ENCODE measurements around the gene HOXB5.

Gene HOXB5

GRCh38 chr17:48593126-48593829, at the start of gene HOXB5:
TSS of gene HOXB5 (minus strand) at chr17:48593779. CDS start at chr17:48593682, 97 bp downstream.
- peak in 1 of 2 experiments; percentile 55 for DNase-seq

- DNase-seq = no peak
Observed at GRCh38 chr17:48642843-48643696, 49.5 kb upstream of the HOXB5 start.

- DNase-seq = no peak
Observed at GRCh38 chr17:48642059-48642842, 48.7 kb upstream of the HOXB5 start.

DNA sequence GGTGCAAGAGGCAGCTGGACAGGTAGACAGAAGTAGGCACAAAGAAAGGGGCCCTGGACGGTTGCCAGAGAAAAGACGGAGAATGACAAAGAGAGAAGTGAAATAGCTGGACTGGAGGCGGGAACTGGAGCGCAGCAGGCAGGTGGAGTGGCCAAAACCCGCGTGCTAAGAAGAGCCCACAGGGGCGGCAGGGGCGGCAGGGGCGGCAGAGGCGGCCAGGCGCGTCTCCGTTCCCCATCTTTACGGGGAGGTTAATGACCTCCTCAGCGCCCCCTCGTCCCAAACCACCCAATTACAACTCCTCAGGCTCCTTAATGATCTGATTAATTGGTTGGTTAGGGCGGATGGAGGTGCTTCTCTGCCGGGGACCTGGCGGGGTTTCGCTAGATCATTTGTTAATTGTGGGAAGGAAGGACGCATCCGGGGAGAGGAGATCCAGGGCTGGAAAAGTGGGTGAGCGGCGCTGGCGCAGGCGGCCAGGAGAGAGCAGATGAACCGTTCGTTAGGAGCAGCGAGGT, 48.0 kb upstream of the HOXB5 start:
- DNase-seq = no peak

- no peak for DNase-seq
Observed at GRCh38 chr17:48640858-48641180, 47.2 kb upstream of the HOXB5 start.

- no peak for DNase-seq
Observed at GRCh38 chr17:48639982-48640857, 46.6 kb upstream of the HOXB5 start.

- DNase-seq = no peak
Observed at GRCh38 chr17:48639136-48639535, 45.6 kb upstream of the HOXB5 start.

DNA sequence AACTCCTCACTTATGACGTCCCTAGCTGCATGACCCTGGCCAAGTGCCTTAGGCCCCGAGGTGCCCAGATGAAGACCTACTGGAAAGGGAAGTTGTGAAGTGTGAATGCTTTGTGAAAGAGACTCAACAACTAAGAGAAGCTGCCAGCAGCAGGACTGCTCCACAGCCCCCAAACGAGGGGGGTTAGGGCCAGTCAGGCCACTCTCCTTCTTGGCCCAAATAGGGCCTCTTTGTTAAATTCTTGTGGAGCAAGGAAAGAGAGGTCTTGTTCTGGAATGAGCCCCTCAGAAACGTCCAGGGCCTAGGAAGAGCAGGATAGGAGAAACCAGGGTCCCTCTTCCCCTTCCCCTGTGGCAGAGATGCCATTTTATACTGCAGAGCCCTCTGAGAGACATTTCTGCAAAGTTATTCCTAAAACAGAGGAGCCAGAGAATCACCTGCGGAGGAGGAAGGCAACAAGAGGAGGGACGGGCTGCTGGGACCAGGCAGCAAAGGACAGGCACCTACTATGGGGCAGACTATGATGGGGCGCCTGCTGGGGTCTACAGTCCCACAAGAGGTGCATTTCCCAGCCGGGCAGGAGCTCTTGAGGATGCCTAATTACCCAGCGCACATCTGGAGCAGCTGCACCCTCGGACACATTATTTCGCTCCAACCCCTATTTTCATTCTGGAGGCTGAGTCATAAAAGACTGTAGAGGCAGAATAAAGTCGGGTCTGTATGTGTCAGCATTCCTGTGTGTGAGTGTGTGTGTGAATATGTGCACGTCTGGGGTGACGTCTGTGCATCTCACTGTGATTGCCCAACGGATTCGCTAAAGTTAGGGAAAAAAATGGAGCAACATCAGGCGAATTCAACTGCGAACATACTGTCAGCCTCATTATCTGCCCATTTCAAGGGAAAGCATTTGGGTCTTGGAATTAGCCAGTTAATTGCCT, 44.0 kb upstream of the HOXB5 start:
- no peak for DNase-seq

DNA sequence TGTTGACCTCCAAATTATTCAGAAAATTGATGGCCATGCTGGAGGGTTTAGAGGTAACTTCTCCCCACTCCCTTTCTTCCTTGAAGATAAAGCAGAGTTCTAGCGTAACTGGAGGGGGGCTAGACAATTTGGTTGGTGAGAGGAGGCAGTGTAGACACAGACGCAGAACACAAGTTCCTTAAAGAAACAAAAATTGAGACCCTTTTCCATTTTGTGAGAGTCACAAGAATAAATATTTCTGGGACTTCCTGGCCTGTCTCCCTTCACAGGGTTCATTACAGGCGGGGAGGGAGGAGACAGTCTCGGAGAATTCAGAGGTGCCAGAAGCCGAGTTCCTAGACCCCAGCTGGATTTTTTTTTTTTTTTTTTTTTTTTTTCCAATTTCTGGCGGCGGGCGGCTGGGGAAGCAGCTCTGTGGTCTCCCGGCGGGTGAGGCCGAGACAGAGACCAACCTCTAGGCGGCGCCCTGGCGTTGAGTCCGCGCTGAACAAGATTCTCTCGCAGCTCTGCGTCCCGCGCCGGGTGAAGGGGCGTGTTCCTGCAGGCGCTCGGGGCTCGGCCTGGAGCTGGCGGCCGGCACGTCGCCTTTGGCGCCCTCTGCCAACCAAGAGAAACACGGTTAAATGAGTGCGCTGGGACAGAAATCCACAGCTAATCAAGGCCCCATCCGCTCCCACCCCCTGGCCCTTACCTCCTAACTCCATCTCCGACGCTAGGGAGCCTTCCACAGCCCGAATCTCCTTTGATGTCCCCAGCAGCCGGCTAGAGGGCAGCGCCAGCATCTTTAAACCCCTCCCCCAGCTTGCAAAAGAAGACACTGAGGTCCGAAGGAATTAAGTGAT, 42.8 kb upstream of the HOXB5 start:
- peak; percentile 75 to 76 for DNase-seq

GRCh38 chr17:48634493-48635208, 41.1 kb upstream of the HOXB5 start:
- no peak for DNase-seq

DNA sequence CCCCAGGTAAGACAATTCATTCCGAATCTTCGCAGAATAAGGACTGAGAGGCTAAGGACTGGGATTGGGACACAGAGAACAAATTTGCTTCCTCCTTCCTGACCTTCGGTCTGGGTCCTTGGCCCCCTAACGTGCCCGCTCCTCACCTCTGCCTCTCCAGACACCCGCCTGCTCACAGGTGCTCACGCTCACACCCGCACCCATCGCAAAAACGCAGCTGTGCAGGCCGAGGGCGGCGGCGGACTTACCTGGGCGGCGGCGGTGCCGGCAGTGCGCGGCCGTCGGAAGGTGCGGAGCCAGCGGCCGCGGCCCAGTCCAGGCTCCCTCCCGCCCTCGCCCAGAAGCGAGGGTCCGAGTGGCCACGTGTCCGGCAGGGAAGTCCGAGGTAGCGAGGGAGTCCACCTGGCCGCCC, 39.7 kb upstream of the HOXB5 start:
- DNase-seq = no peak

DNA sequence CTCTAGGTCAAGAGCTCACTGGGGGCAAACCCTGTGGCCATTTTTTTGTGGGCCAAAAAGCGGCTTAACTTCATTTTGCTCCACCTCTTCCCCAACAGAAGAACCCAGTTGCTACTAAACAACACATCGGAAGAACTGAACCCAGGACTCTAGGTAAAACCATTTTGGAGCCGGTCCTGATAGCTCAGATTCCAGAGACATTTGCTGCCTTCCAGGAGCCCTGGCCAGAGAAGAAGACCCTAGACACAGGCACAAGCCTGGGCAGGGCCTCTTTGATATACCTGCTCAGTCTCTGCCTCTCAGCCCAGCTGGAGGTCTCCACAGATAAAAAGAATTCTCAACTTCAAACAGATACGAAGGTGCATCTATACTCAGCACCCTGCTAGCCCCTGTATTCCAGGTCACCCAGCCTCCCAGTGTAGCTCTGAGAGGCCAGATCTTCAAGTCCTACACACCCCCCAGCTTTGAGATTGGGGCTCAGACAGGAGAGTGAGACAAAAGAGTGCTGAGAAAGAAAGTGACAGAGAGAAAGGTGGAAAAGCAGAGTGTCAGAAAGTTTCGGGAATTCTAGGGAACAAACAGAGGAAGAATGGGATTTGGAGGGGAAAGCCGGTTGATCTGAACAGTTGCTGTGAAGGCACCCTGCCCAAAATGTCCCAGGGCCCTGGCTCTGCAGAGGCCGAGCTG, 39.1 kb upstream of the HOXB5 start:
- DNase-seq = no peak

GRCh38 chr17:48631693-48632578, 38.4 kb upstream of the HOXB5 start:
- no peak for DNase-seq

- no peak for DNase-seq
Observed at GRCh38 chr17:48630925-48631692, 37.5 kb upstream of the HOXB5 start.

GRCh38 chr17:48630009-48630924, 36.7 kb upstream of the HOXB5 start:
- no peak for DNase-seq

DNA sequence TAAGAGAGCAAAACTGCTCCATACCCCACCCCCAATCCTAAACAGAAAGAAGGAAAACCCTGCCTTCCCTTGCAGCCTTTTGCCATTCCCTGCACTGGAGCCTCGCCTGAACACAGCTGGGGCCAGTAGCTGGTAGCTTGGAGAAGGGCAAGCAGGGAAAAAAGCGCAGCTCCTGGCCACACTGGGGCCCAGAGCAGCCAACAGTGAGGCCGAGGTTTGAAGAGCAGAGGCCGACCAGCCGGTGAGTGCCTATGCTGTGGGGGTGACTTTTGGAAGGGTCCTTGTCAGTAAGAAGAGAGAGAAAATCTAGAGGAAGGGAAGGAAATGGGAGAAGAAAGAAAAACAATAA, 35.8 kb upstream of the HOXB5 start:
- DNase-seq = no peak

Measured in NCI-H2081 (cell line).